ENCODE data around the gene ENDOV. TPM values are rescaled to one million over a fixed set of nuclear protein-coding genes. Genes with fewer than 3 reads are reported as not detected.

The ENDOV gene
- total RNA-seq, 4 donors from 2014 or later, result 9.5 to 33.3 (median 18.5) TPM

GRCh38 chr17:80472996-80473395, 58.0 kb downstream of the ENDOV start:
- no peak overlapping the region for H3K4me3 ChIP-seq
- no peaks in the 10 kb centered on the region for H3K9me3 ChIP-seq
- no peaks in the 10 kb centered on the region for H3K36me3 ChIP-seq
- H3K27me3 ChIP-seq, result peaks cover 25 to 27% of the 10 kb centered on the region in 2 donors
- H3K27ac ChIP-seq, result no peak overlapping the region
- intact Hi-C loops (cut with DNase I; ENCODE audit: low total_unique reads), result no loop called here
- H3K4me1 ChIP-seq, result peaks cover 0 to 31% of the 10 kb centered on the region in 2 donors
- no peak for TF ChIP-seq CTCF (IDR thresholded peaks at IDR 0.05)
- no peak for TF ChIP-seq POLR2A (IDR thresholded peaks at IDR 0.05)
- no peak for DNase-seq

GRCh38 chr17:80473701-80474100, 58.7 kb downstream of the ENDOV start:
- Histone ChIP-seq H3K4me3 (no peak overlapping the region), H3K36me3 (no peaks in the 10 kb centered on the region), H3K27ac (no peak overlapping the region), H3K27me3 (peaks cover 25 to 32% of the 10 kb centered on the region in 2 donors), H3K4me1 (peaks cover 0 to 35% of the 10 kb centered on the region in 2 donors), H3K9me3 (no peaks in the 10 kb centered on the region)
- DNase-seq, result no peak
- intact Hi-C loops (cut with DNase I; ENCODE audit: low total_unique reads), result no loop called here
- TF ChIP-seq CTCF (IDR thresholded peaks at IDR 0.05) (no peak), POLR2A (IDR thresholded peaks at IDR 0.05) (no peak)

GRCh38 chr17:80474231-80474960, 59.4 kb downstream of the ENDOV start:
- peaks cover 32 to 39% of the 10 kb centered on the region in 2 donors for H3K27me3 ChIP-seq
- peaks cover 0 to 35% of the 10 kb centered on the region in 2 donors for H3K4me1 ChIP-seq
- no peak overlapping the region for H3K27ac ChIP-seq
- no peaks in the 10 kb centered on the region for H3K9me3 ChIP-seq
- intact Hi-C loops (cut with DNase I; ENCODE audit: low total_unique reads), result no loop called here
- TF ChIP-seq CTCF (IDR thresholded peaks at IDR 0.05) (no peak), POLR2A (IDR thresholded peaks at IDR 0.05) (no peak)
- no peak for DNase-seq
- H3K4me3 ChIP-seq, result no peak overlapping the region
- no peaks in the 10 kb centered on the region for H3K36me3 ChIP-seq

GRCh38 chr17:80474961-80475909, 60.3 kb downstream of the ENDOV start:
- H3K9me3 ChIP-seq, result no peaks in the 10 kb centered on the region
- no peak for DNase-seq
- H3K27me3 ChIP-seq, result peaks cover 40 to 43% of the 10 kb centered on the region in 2 donors
- intact Hi-C loops (cut with DNase I; ENCODE audit: low total_unique reads), result no loop called here
- H3K4me1 ChIP-seq, result peaks cover 0 to 35% of the 10 kb centered on the region in 2 donors
- H3K36me3 ChIP-seq, result no peaks in the 10 kb centered on the region
- peak overlapping the region in 1 of 2 donors; percentile 22 for H3K4me3 ChIP-seq
- TF ChIP-seq CTCF (IDR thresholded peaks at IDR 0.05) (no peak), POLR2A (IDR thresholded peaks at IDR 0.05) (no peak)
- no peak overlapping the region for H3K27ac ChIP-seq

Data from uterus (tissue), 4 donors.